Lower lobe of right lung (tissue), 2 donors: Measurements from ENCODE around the gene FANCC. TPM values are rescaled to one million over a fixed set of nuclear protein-coding genes. Genes with fewer than 3 reads are reported as not detected.

Experiments used
- ATAC-seq, 2 donors: fragments of 200-7000 bp; cut with Tn5 transposase; one replicate each; pipeline ENCODE4 v1.9.1; 2020 to 2022; ENCODE audit warnings: mild to moderate bottlenecking in 2 of 2, moderate library complexity in 2 of 2
- DNase-seq: peaks from one replicate; pipeline ENCODE4 v3.0.0-alpha.2; 2020
- H3K27ac ChIP-seq: fragments of 200-600 bp; one replicate; pipeline ENCODE4 v1.8.0; 2022
- H3K27me3 ChIP-seq: fragments of 200-600 bp; one replicate; pipeline ENCODE4 v1.8.0; 2022; ENCODE audit warnings: low read depth
- H3K36me3 ChIP-seq: fragments of 200-600 bp; one replicate; pipeline ENCODE4 v1.8.0; 2022; ENCODE audit warnings: mild to moderate bottlenecking
- H3K4me1 ChIP-seq: fragments of 200-600 bp; one replicate; pipeline ENCODE4 v1.8.0; 2022
- H3K4me3 ChIP-seq: fragments of 200-600 bp; one replicate; pipeline ENCODE4 v1.8.0; 2022; ENCODE audit warnings: mild to moderate bottlenecking
- H3K9me3 ChIP-seq: fragments of 200-600 bp; one replicate; pipeline ENCODE4 v1.8.0; 2022
- intact Hi-C: fragments of 100-400 bp; cut with DNase I; formaldehyde crosslinking; loops from one replicate; pipeline ENCODE4 v1.11.0; 2022
- total RNA-seq: library from RNA; stranded (reverse); fragmentation: NEBNext Ultra II Directional; extraction: Animal tissue kit (Norgen Biotek cat#: 25700); gene quantifications from one replicate; pipeline ENCODE4 v1.2.1, GENCODE V29; 2021
- TF ChIP-seq, protein P1 (sequence below): fragments of 200-600 bp; IDR thresholded peaks from one replicate; pipeline ENCODE4 v1.8.0; 2022; ENCODE audit warnings: antibody characterized with exemption, mild to moderate bottlenecking
- donor health status: DM: no; HTN: yes; CAD: no; lungs with severe emphysema.

FANCC gene
- total RNA-seq, 1 donor from 2014 or later, result 11.3 TPM

DNA sequence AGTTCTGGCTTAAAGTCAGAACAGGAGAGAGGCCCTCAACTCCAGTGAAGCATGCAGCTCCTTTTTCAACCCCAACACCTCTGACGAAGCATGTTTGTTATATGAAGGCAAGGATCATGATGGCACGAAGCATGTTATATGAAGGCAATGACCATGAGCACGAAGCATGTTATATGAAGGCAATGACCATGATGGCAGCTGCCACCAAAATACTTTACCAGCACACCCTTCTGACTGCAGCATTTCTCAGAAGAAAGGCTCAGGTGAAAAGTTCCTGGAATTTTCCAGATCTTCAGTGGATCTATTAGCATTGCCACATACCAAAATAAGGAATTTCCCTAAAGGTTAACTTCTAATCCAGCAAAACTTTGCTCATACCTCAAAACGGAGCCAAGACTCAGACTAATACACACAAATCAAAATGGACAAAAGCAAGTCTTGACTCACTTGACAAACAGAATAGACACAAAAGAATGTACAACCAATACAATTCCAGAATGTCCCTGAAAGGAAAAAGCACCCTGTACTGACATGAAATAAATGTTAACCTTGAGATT lies 217.4 kb downstream of the FANCC start:
- ATAC-seq, result no peak
- TF ChIP-seq, protein P1, sequence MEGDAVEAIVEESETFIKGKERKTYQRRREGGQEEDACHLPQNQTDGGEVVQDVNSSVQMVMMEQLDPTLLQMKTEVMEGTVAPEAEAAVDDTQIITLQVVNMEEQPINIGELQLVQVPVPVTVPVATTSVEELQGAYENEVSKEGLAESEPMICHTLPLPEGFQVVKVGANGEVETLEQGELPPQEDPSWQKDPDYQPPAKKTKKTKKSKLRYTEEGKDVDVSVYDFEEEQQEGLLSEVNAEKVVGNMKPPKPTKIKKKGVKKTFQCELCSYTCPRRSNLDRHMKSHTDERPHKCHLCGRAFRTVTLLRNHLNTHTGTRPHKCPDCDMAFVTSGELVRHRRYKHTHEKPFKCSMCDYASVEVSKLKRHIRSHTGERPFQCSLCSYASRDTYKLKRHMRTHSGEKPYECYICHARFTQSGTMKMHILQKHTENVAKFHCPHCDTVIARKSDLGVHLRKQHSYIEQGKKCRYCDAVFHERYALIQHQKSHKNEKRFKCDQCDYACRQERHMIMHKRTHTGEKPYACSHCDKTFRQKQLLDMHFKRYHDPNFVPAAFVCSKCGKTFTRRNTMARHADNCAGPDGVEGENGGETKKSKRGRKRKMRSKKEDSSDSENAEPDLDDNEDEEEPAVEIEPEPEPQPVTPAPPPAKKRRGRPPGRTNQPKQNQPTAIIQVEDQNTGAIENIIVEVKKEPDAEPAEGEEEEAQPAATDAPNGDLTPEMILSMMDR, result no peak
- peaks cover 39% of the 10 kb centered on the region for H3K36me3 ChIP-seq
- H3K27me3 ChIP-seq, result no peaks in the 10 kb centered on the region
- no peak overlapping the region for H3K27ac ChIP-seq
- intact Hi-C loops, result no loop called here
- DNase-seq, result no peak
- no peak overlapping the region for H3K4me3 ChIP-seq
- H3K9me3 ChIP-seq, result no peaks in the 10 kb centered on the region
- H3K4me1 ChIP-seq, result no peaks in the 10 kb centered on the region

DNA sequence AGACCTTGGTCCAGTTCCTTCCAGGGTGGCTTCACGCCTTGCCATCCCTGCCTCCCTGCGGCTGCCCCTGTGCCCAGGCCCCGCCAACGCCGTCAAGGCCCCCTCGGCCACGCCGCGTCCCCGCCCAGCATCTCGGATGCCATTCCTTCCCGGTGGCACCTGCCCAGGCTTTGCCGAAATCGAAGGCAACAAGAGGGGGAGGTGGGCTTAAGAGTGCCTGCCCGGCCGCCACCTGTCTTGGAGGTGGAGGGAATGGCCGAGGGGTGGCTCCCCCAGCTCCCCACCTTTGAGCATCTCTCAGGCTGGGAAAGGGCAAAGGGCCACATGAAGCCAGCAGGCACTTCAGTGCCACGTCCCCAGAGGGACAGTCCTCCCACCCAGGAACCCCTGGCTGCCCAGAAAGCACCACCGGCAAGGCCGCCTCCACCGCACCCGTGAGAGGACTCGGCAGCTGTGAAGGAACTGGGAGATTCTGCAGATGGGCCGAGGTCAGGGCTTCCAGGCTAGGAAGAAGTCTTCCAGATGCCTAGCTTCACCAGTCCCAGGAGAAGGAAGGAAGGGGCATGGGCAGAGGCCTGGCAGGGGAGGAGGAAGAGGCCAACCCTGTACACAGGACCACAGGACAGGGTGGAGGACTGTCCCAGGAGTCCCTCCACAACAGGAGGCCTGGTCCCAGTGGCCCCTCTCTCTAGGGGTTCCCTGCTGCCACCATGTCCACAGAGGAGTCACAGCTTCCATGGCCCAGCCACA lies 218.0 kb downstream of the FANCC start:
- peak; percentile 22 for DNase-seq

DNA sequence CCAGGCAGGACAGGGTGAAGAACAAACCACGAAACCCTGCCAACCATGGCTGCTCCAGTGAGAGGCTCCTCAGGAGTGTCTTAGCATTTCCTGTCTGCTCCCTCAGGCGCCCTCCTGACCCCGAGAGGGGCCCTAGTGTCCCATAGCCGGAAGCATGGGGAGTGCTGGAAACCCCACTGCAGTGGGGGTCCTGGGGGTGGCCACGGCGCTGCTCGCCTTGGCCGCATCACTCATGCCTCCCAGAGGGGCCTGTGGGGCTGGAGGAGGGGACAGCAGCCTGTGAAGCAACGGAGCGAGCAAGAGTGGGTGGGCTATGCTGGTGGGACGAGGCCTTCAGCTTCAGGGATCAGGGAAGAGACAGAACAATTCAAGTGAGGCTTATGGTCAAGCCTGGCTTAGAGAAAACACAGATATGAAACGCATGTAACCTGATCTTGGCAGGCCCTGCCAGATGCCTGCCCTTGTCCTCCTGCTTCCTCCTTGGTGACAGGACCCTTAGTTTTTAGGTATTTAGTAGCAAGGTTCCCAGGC lies 219.1 kb downstream of the FANCC start:
- intact Hi-C loops, result no loop called here
- DNase-seq, result peak; percentile 28
- Histone ChIP-seq H3K4me3 (no peak overlapping the region), H3K36me3 (peaks cover 33% of the 10 kb centered on the region), H3K27me3 (no peaks in the 10 kb centered on the region), H3K27ac (peak overlapping the region; percentile 1), H3K9me3 (no peaks in the 10 kb centered on the region), H3K4me1 (peaks cover 13% of the 10 kb centered on the region)
- TF ChIP-seq, protein P1, result no peak
- ATAC-seq, result no peak

More for the DNA sequence above, 218.0 kb downstream of the FANCC start:
- no peaks in the 10 kb centered on the region for H3K9me3 ChIP-seq
- ATAC-seq, result no peak
- H3K27me3 ChIP-seq, result no peaks in the 10 kb centered on the region
- H3K4me3 ChIP-seq, result no peak overlapping the region
- H3K36me3 ChIP-seq, result peaks cover 33% of the 10 kb centered on the region
- no peak overlapping the region for H3K27ac ChIP-seq
- H3K4me1 ChIP-seq, result peaks cover 3% of the 10 kb centered on the region
- TF ChIP-seq, protein P1, result no peak
- intact Hi-C loops, result no loop called here

DNA sequence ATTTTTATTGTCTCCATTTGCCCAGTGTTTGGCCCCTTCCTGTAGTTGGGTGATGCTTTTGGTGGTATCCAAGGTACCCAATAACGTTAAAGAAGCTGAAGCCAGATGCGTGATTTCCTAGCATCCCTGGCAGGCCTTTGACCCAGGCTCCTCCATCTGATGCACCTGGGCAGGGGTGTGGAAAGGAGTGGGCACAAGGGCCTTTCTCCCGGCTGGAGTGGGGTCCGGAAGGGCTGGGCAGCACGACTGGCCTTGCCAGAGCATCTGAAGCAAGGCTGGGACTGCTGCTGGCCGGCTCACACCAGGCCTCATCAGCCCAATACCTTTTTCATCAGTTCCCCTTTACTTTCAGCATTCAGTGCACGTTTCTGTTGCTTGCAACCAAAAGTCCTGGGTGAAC lies 220.2 kb downstream of the FANCC start:
- Histone ChIP-seq H3K4me1 (peaks cover 25% of the 10 kb centered on the region), H3K36me3 (peaks cover 33% of the 10 kb centered on the region), H3K4me3 (no peak overlapping the region), H3K9me3 (no peaks in the 10 kb centered on the region), H3K27ac (no peak overlapping the region), H3K27me3 (no peaks in the 10 kb centered on the region)
- ATAC-seq, result no peak
- DNase-seq, result no peak
- intact Hi-C loops, result no loop called here
- TF ChIP-seq, protein P1, result no peak

DNA sequence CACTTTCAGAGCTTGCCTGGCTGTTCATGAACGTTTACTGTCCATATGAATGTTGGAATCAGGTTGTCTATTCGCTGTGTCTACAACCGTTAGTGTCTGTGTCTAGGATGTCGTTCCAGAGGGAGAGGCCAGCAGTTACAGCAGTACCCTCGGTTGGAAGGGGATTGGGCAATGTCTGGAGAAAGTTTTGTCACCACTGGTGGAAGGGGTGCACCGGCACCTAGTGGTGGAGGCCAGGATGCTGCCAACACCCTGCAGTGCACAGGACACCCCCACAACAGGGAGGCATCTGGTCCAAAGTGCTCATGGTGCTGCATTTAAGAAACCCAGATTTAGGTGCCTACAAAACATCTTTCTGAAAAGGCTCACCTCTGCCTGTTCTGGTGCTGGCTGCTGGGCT lies 220.7 kb downstream of the FANCC start:
- Histone ChIP-seq H3K4me1 (peaks cover 30% of the 10 kb centered on the region), H3K36me3 (peaks cover 30% of the 10 kb centered on the region), H3K27ac (no peak overlapping the region), H3K27me3 (no peaks in the 10 kb centered on the region), H3K4me3 (no peak overlapping the region), H3K9me3 (no peaks in the 10 kb centered on the region)
- intact Hi-C loops, result no loop called here
- peak in 1 of 2 donors; percentile 5 for ATAC-seq
- DNase-seq, result peak; percentile 10
- TF ChIP-seq, protein P1, result no peak
